H1 (cell line): ENCODE data around the gene FRMD4A.

Experiments
- CBX8 ChIP-seq: fragments of 300-800, 300-1000 bp; sonication (generic); IDR thresholded peaks from 2 replicates; pipeline ENCODE4 v1.7.1; 2016; ENCODE audit warnings: low read depth, low read length, borderline replicate concordance
- CHD2 ChIP-seq: IDR thresholded peaks from 2 replicates; pipeline ENCODE4 v1.6.1; 2012; ENCODE audit warnings: low read length, improper control_type of control experiment
- CTBP2 ChIP-seq: IDR thresholded peaks from 2 replicates; pipeline ENCODE4 v1.7.0; 2011; ENCODE audit warnings: borderline replicate concordance, mild to moderate bottlenecking, moderate library complexity, mixed read lengths, low read length; ENCODE audit not compliant: insufficient read depth, insufficient read length
- CTCF ChIP-seq, 3 experiments: IDR thresholded peaks; 1 replicate in 2 of 3; 2 replicates in 1 of 3; pipeline versions ENCODE4 v1.5.1 to v1.6.1; 2011; ENCODE audit warnings: low read length in 3 of 3, mild to moderate bottlenecking in 3 of 3, inconsistent platforms in 2 of 3, low read depth in 1 of 3, moderate library complexity in 1 of 3; ENCODE audit not compliant: insufficient read depth in 1 of 3; ENCODE audit errors: control extremely low read depth in 1 of 3
- EZH2 ChIP-seq: fragments of 200-600 bp; sonication (generic); IDR thresholded peaks from 2 replicates; pipeline ENCODE4 v1.7.1; 2012; ENCODE audit warnings: low read depth, mild to moderate bottlenecking, moderate library complexity, low read length, inconsistent platforms; ENCODE audit not compliant: severe bottlenecking
- HDAC2 ChIP-seq, 2 experiments: fragments of 300-600 bp in 1 of 2; sonication (generic) in 1 of 2; IDR thresholded peaks; 2 replicates each; pipeline ENCODE4 v1.6.1; 2011 to 2012; ENCODE audit warnings: low read depth in 2 of 2, low read length in 2 of 2, mild to moderate bottlenecking in 2 of 2, moderate library complexity in 2 of 2, borderline replicate concordance in 1 of 2, inconsistent platforms in 1 of 2
- JUN ChIP-seq: IDR thresholded peaks from 2 replicates; pipeline ENCODE4 v1.6.1; 2011; ENCODE audit warnings: low read depth, mild to moderate bottlenecking, improper control_type of control experiment, low read length
- NRF1 ChIP-seq: IDR thresholded peaks from 2 replicates; pipeline ENCODE4 v1.6.1; 2011; ENCODE audit warnings: mild to moderate bottlenecking, low read depth, low read length, improper control_type of control experiment
- POLR2A ChIP-seq, 2 experiments: IDR thresholded peaks; 1 replicate in 1 of 2; 2 replicates in 1 of 2; pipeline ENCODE4 v1.6.1; 2011; ENCODE audit warnings: low read depth in 2 of 2, low read length in 2 of 2, mild to moderate bottlenecking in 2 of 2; ENCODE audit errors: control extremely low read depth in 1 of 2
- POLR2AphosphoS5 ChIP-seq: IDR thresholded peaks from 2 replicates; pipeline ENCODE4 v1.6.1; 2011; ENCODE audit warnings: low read depth, low read length
- USF2 ChIP-seq: IDR thresholded peaks from 2 replicates; pipeline ENCODE4 v1.6.1; 2011; ENCODE audit warnings: low read length, improper control_type of control experiment

DNA sequence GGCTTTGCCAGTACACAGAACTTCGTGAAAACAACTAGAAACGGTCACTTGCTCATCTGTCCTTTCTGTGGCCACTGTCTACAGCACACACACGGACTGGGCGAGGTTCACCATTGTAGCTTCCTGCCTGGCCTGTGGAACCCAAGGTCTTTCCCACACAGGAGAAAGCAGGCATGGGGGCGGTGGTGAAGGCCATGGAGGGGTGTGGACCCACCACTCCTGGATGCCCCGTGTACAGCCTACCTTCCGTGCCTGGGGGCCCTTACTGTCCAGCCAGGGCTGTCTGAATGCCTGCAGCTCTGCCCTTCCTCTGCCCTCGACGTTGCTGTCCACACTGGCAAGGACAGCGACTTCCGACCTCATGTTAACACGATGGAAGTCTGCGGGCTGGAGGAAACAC lies 635.1 kb downstream of the FRMD4A start:
- no peak for TF ChIP-seq CBX8
- TF ChIP-seq NRF1: no peak
- TF ChIP-seq POLR2A (IDR thresholded peaks at IDR 0.05; ENCODE audit: control extremely low read depth in 1 of 2, low read depth in 2 of 2, low read length in 2 of 2): no peak
- no peak for TF ChIP-seq CTCF (IDR thresholded peaks at IDR 0.05; ENCODE audit: control extremely low read depth in 1 of 3, insufficient read depth in 1 of 3, low read depth in 1 of 3, low read length in 3 of 3)
- no peak for TF ChIP-seq CTBP2
- TF ChIP-seq EZH2: no peak
- no peak for TF ChIP-seq HDAC2 (IDR thresholded peaks at IDR 0.05; ENCODE audit: borderline replicate concordance in 1 of 2, low read depth in 2 of 2, low read length in 2 of 2)
- TF ChIP-seq CHD2: no peak
- TF ChIP-seq POLR2AphosphoS5: no peak
- TF ChIP-seq USF2: no peak
- no peak for TF ChIP-seq JUN
